Thyroid gland (tissue), 4 donors: ENCODE results near the gene TSHZ2.

ENCODE experiments used
- CTCF ChIP-seq, 6 experiments: fragments of 200-600 bp in 3 of 6; fragments of 450-650 bp in 3 of 6; sonication (generic) in 3 of 6; IDR thresholded peaks; one replicate each; pipeline ENCODE4 v1.5.1; 2016 to 2019; ENCODE audit warnings: antibody characterized with exemption in 6 of 6, mild to moderate bottlenecking in 2 of 6, inconsistent platforms in 1 of 6, moderate library complexity in 1 of 6
- POLR2A ChIP-seq, 2 donors: fragments of 450-650 bp; IDR thresholded peaks; one replicate each; pipeline ENCODE4 v1.6.1; 2017; ENCODE audit warnings: antibody characterized with exemption in 2 of 2, mild to moderate bottlenecking in 2 of 2, moderate library complexity in 1 of 2

GRCh38 chr20:52941808-52942207 lies 30.4 kb upstream of the TSHZ2 start:
- TF ChIP-seq CTCF (IDR thresholded peaks at IDR 0.05) (no peak), POLR2A (IDR thresholded peaks at IDR 0.05) (no peak)
